ENCODE data around the gene PSME2.

DNA sequence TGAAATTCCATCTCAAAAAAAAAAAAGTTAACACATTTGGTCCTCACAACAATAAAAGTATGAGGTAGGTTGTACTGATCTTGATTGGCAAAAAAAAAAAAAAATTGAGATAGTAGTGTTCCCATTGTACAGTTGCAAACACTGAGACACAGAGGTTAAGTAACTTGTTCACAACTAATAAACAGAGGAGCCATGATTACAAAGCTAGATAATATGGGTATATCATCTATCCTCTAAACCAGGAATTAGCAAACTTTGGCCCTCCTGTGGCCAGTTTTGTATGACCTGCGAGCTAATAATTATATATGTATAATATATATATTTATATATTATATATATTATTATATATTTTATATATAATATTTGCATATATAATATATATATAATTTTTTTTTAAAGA, 12.7 kb downstream of the PSME2 start:
- TF ChIP-seq, protein P1, sequence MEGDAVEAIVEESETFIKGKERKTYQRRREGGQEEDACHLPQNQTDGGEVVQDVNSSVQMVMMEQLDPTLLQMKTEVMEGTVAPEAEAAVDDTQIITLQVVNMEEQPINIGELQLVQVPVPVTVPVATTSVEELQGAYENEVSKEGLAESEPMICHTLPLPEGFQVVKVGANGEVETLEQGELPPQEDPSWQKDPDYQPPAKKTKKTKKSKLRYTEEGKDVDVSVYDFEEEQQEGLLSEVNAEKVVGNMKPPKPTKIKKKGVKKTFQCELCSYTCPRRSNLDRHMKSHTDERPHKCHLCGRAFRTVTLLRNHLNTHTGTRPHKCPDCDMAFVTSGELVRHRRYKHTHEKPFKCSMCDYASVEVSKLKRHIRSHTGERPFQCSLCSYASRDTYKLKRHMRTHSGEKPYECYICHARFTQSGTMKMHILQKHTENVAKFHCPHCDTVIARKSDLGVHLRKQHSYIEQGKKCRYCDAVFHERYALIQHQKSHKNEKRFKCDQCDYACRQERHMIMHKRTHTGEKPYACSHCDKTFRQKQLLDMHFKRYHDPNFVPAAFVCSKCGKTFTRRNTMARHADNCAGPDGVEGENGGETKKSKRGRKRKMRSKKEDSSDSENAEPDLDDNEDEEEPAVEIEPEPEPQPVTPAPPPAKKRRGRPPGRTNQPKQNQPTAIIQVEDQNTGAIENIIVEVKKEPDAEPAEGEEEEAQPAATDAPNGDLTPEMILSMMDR (conservative IDR thresholded peaks at IDR 0.05): no peak
- no peak for TF ChIP-seq ZFX (IDR thresholded peaks at IDR 0.05)
